ENCODE measurements around the gene LHX3. TPM values are rescaled to one million over a fixed set of nuclear protein-coding genes. Genes with fewer than 3 reads are reported as not detected.

The LHX3 gene
- total RNA-seq, 1 experiment from 2014 or later = not detected

- no peak overlapping the region for H3K4me2 ChIP-seq (ENCODE audit: low read depth, low read length, poor library complexity, severe bottlenecking)
- H3K4me3 ChIP-seq (ENCODE audit: low read length) = no peak overlapping the region
- H4K20me1 ChIP-seq (ENCODE audit: insufficient read depth, low read depth, low read length) = peaks cover 6% of the 10 kb centered on the region; the same call in 1 of the 2 replicates
These were observed 6.9 kb downstream of the LHX3 start for GRCh38 chr9:136197930-136198604.

GRCh38 chr9:136197084-136197875 lies 7.6 kb downstream of the LHX3 start:
- Histone ChIP-seq H4K20me1 (ENCODE audit: insufficient read depth, low read depth, low read length) (peaks cover 6% of the 10 kb centered on the region; the same call in 1 of the 2 replicates), H3K79me2 (ENCODE audit: low read length) (no peaks in the 10 kb centered on the region), H3K27me3 (ENCODE audit: low read length) (no peaks in the 10 kb centered on the region), H3K36me3 (ENCODE audit: insufficient read depth, low read length) (no peaks in the 10 kb centered on the region), H3K9ac (ENCODE audit: low read length) (peak overlapping the region; percentile 21), H3K9me2 (replicated peaks; ENCODE audit: insufficient read depth, low read length) (no peaks in the 10 kb centered on the region), H3K9me3 (ENCODE audit: low read length) (no peaks in the 10 kb centered on the region), H3K4me2 (ENCODE audit: low read depth, low read length, poor library complexity, severe bottlenecking) (peak overlapping the region; percentile 69), H3K27ac (ENCODE audit: low read length) (no peak overlapping the region), H3K4me1 (ENCODE audit: low read length) (peaks cover 23% of the 10 kb centered on the region), H2AFZ (ENCODE audit: low read length) (no peak overlapping the region), H3K4me3 (ENCODE audit: low read length) (peak overlapping the region; percentile 31; the same call in 1 of the 2 replicates)
- no peak for DNase-seq

More at GRCh38 chr9:136197930-136198604, 6.9 kb downstream of the LHX3 start:
- Histone ChIP-seq H3K9ac (ENCODE audit: low read length) (no peak overlapping the region), H3K36me3 (ENCODE audit: insufficient read depth, low read length) (no peaks in the 10 kb centered on the region), H3K9me3 (ENCODE audit: low read length) (no peaks in the 10 kb centered on the region), H3K9me2 (replicated peaks; ENCODE audit: insufficient read depth, low read length) (no peaks in the 10 kb centered on the region), H3K4me1 (ENCODE audit: low read length) (peaks cover 23% of the 10 kb centered on the region), H3K27me3 (ENCODE audit: low read length) (no peaks in the 10 kb centered on the region), H3K27ac (ENCODE audit: low read length) (no peak overlapping the region), H3K79me2 (ENCODE audit: low read length) (no peaks in the 10 kb centered on the region), H2AFZ (ENCODE audit: low read length) (no peak overlapping the region)
- DNase-seq = no peak

GRCh38 chr9:136196404-136197083 lies 8.4 kb downstream of the LHX3 start:
- H3K4me2 ChIP-seq (ENCODE audit: low read depth, low read length, poor library complexity, severe bottlenecking) = peak overlapping the region; percentile 69
- no peaks in the 10 kb centered on the region for H3K9me3 ChIP-seq (ENCODE audit: low read length)
- H3K36me3 ChIP-seq (ENCODE audit: insufficient read depth, low read length) = no peaks in the 10 kb centered on the region
- H2AFZ ChIP-seq (ENCODE audit: low read length) = no peak overlapping the region
- H3K4me3 ChIP-seq (ENCODE audit: low read length) = peak overlapping the region; percentile 31; the same call in 1 of the 2 replicates
- H3K9ac ChIP-seq (ENCODE audit: low read length) = peak overlapping the region; percentile 21
- H3K79me2 ChIP-seq (ENCODE audit: low read length) = no peaks in the 10 kb centered on the region
- peaks cover 23% of the 10 kb centered on the region for H3K4me1 ChIP-seq (ENCODE audit: low read length)
- H4K20me1 ChIP-seq (ENCODE audit: insufficient read depth, low read depth, low read length) = peaks cover 6% of the 10 kb centered on the region; the same call in 1 of the 2 replicates
- no peak overlapping the region for H3K27ac ChIP-seq (ENCODE audit: low read length)
- no peaks in the 10 kb centered on the region for H3K9me2 ChIP-seq (replicated peaks; ENCODE audit: insufficient read depth, low read length)
- DNase-seq = peak; percentile 74
- no peaks in the 10 kb centered on the region for H3K27me3 ChIP-seq (ENCODE audit: low read length)

GRCh38 chr9:136194540-136194939 lies 10.4 kb downstream of the LHX3 start:
- Histone ChIP-seq H3K9me3 (ENCODE audit: low read length) (no peaks in the 10 kb centered on the region), H3K4me1 (ENCODE audit: low read length) (peaks cover 23% of the 10 kb centered on the region)

GRCh38 chr9:136193891-136194279 lies 11.0 kb downstream of the LHX3 start:
- no peaks in the 10 kb centered on the region for H3K36me3 ChIP-seq (ENCODE audit: insufficient read depth, low read length)
- no peaks in the 10 kb centered on the region for H3K9me3 ChIP-seq (ENCODE audit: low read length)
- no peak overlapping the region for H3K4me2 ChIP-seq (ENCODE audit: low read depth, low read length, poor library complexity, severe bottlenecking)
- H3K27ac ChIP-seq (ENCODE audit: low read length) = no peak overlapping the region
- no peaks in the 10 kb centered on the region for H3K79me2 ChIP-seq (ENCODE audit: low read length)
- no peak overlapping the region for H2AFZ ChIP-seq (ENCODE audit: low read length)
- H3K27me3 ChIP-seq (ENCODE audit: low read length) = no peaks in the 10 kb centered on the region
- peaks cover 23% of the 10 kb centered on the region for H3K4me1 ChIP-seq (ENCODE audit: low read length)
- no peak for DNase-seq
- H3K4me3 ChIP-seq (ENCODE audit: low read length) = no peak overlapping the region
- peaks cover 6% of the 10 kb centered on the region; the same call in 1 of the 2 replicates for H4K20me1 ChIP-seq (ENCODE audit: insufficient read depth, low read depth, low read length)
- no peak overlapping the region for H3K9ac ChIP-seq (ENCODE audit: low read length)
- H3K9me2 ChIP-seq (replicated peaks; ENCODE audit: insufficient read depth, low read length) = no peaks in the 10 kb centered on the region

More at GRCh38 chr9:136194540-136194939, 10.4 kb downstream of the LHX3 start:
- no peak overlapping the region for H2AFZ ChIP-seq (ENCODE audit: low read length)
- no peak overlapping the region for H3K4me2 ChIP-seq (ENCODE audit: low read depth, low read length, poor library complexity, severe bottlenecking)
- H4K20me1 ChIP-seq (ENCODE audit: insufficient read depth, low read depth, low read length) = peaks cover 6% of the 10 kb centered on the region; the same call in 1 of the 2 replicates
- H3K9ac ChIP-seq (ENCODE audit: low read length) = no peak overlapping the region
- no peaks in the 10 kb centered on the region for H3K27me3 ChIP-seq (ENCODE audit: low read length)
- no peaks in the 10 kb centered on the region for H3K79me2 ChIP-seq (ENCODE audit: low read length)
- H3K27ac ChIP-seq (ENCODE audit: low read length) = no peak overlapping the region
- H3K4me3 ChIP-seq (ENCODE audit: low read length) = no peak overlapping the region
- DNase-seq = no peak
- no peaks in the 10 kb centered on the region for H3K9me2 ChIP-seq (replicated peaks; ENCODE audit: insufficient read depth, low read length)
- no peaks in the 10 kb centered on the region for H3K36me3 ChIP-seq (ENCODE audit: insufficient read depth, low read length)

GRCh38 chr9:136193127-136193890 lies 11.6 kb downstream of the LHX3 start:
- H3K9ac ChIP-seq (ENCODE audit: low read length) = no peak overlapping the region
- no peaks in the 10 kb centered on the region for H3K27me3 ChIP-seq (ENCODE audit: low read length)
- no peak overlapping the region for H3K4me3 ChIP-seq (ENCODE audit: low read length)
- DNase-seq = no peak
- no peaks in the 10 kb centered on the region for H3K9me3 ChIP-seq (ENCODE audit: low read length)
- H3K4me2 ChIP-seq (ENCODE audit: low read depth, low read length, poor library complexity, severe bottlenecking) = no peak overlapping the region
- no peak overlapping the region for H2AFZ ChIP-seq (ENCODE audit: low read length)
- peaks cover 6% of the 10 kb centered on the region; the same call in 1 of the 2 replicates for H4K20me1 ChIP-seq (ENCODE audit: insufficient read depth, low read depth, low read length)
- H3K27ac ChIP-seq (ENCODE audit: low read length) = no peak overlapping the region
- peaks cover 23% of the 10 kb centered on the region for H3K4me1 ChIP-seq (ENCODE audit: low read length)
- no peaks in the 10 kb centered on the region for H3K9me2 ChIP-seq (replicated peaks; ENCODE audit: insufficient read depth, low read length)
- no peaks in the 10 kb centered on the region for H3K79me2 ChIP-seq (ENCODE audit: low read length)
- no peaks in the 10 kb centered on the region for H3K36me3 ChIP-seq (ENCODE audit: insufficient read depth, low read length)

- Histone ChIP-seq H2AFZ (ENCODE audit: low read length) (no peak overlapping the region), H3K27me3 (ENCODE audit: low read length) (no peaks in the 10 kb centered on the region)
- DNase-seq = no peak
These were observed 12.4 kb downstream of the LHX3 start for GRCh38 chr9:136192289-136193126.

More at GRCh38 chr9:136192289-136193126, 12.4 kb downstream of the LHX3 start:
- Histone ChIP-seq H3K4me2 (ENCODE audit: low read depth, low read length, poor library complexity, severe bottlenecking) (no peak overlapping the region), H3K36me3 (ENCODE audit: insufficient read depth, low read length) (no peaks in the 10 kb centered on the region), H3K79me2 (ENCODE audit: low read length) (no peaks in the 10 kb centered on the region), H3K4me1 (ENCODE audit: low read length) (peaks cover 19% of the 10 kb centered on the region), H3K9me3 (ENCODE audit: low read length) (no peaks in the 10 kb centered on the region), H3K9ac (ENCODE audit: low read length) (no peak overlapping the region), H3K27ac (ENCODE audit: low read length) (no peak overlapping the region), H3K4me3 (ENCODE audit: low read length) (no peak overlapping the region), H3K9me2 (replicated peaks; ENCODE audit: insufficient read depth, low read length) (no peaks in the 10 kb centered on the region), H4K20me1 (ENCODE audit: insufficient read depth, low read depth, low read length) (peaks cover 3% of the 10 kb centered on the region; the same call in 1 of the 2 replicates)
